Measurements from ENCODE around the gene SPEN.

DNA sequence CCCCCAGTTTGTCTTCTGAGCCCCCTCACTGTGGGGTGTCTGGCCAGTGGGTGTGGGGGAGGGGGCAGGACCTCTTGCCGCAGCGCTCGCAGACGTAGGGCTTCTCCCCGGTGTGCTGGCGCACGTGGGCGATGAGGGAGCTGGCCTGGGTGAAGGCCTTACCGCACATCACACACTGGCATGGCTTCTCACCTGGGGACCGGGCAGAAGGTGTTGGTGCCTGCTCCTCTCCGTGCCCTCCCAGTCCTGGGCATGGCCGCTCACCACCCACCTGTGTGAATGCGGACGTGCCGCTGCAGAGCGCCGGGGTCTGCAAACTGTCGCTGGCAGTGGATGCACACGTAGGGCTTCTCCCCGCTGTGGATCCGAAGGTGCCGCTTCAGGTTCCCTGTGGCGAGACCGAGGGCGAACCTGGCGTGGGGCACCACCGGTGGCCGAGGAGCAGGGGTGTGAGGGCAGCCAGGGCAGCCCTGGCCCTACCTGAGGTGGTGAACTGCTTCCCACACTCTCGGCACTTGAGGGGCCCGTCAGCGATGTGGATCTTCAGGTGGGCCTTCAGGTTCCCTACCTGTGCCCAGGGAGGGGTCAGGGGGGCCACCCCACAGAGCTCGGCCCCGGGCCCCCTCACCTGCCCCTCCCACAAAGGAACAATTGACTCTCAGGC, 96.0 kb downstream of the SPEN start:
- no peak for TF ChIP-seq POLR2A (IDR thresholded peaks at IDR 0.05)
- TF ChIP-seq, protein P1, sequence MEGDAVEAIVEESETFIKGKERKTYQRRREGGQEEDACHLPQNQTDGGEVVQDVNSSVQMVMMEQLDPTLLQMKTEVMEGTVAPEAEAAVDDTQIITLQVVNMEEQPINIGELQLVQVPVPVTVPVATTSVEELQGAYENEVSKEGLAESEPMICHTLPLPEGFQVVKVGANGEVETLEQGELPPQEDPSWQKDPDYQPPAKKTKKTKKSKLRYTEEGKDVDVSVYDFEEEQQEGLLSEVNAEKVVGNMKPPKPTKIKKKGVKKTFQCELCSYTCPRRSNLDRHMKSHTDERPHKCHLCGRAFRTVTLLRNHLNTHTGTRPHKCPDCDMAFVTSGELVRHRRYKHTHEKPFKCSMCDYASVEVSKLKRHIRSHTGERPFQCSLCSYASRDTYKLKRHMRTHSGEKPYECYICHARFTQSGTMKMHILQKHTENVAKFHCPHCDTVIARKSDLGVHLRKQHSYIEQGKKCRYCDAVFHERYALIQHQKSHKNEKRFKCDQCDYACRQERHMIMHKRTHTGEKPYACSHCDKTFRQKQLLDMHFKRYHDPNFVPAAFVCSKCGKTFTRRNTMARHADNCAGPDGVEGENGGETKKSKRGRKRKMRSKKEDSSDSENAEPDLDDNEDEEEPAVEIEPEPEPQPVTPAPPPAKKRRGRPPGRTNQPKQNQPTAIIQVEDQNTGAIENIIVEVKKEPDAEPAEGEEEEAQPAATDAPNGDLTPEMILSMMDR (IDR thresholded peaks at IDR 0.05): no peak
- no peak for TF ChIP-seq POLR2AphosphoS5 (IDR thresholded peaks at IDR 0.05)
- TF ChIP-seq EP300 (IDR thresholded peaks at IDR 0.05): no peak
